Esophagus (tissue), 2 donors: ENCODE measurements around the gene IMPDH2. TPM values are rescaled to one million over a fixed set of nuclear protein-coding genes. Genes with fewer than 3 reads are reported as not detected.

ENCODE experiments used
- H3K27ac ChIP-seq, 2 donors: one replicate each; pipeline ENCODE4 v1.5.1; 2013; ENCODE audit warnings: low read depth in 2 of 2, mild to moderate bottlenecking in 2 of 2, inconsistent platforms in 1 of 2, low read length in 1 of 2, moderate library complexity in 1 of 2
- H3K27me3 ChIP-seq, 2 donors: one replicate each; pipeline ENCODE4 v1.6.1; 2013; ENCODE audit warnings: low read length in 2 of 2, control low read depth in 1 of 2, mild to moderate bottlenecking in 1 of 2; ENCODE audit not compliant: insufficient read depth in 2 of 2, control insufficient read depth in 1 of 2
- H3K36me3 ChIP-seq, 2 donors: one replicate each; pipeline ENCODE4 v1.6.1; 2013; ENCODE audit warnings: low read length in 1 of 2; ENCODE audit not compliant: control insufficient read depth in 2 of 2, insufficient read depth in 2 of 2
- H3K4me1 ChIP-seq, 2 donors: one replicate each; pipeline ENCODE4 v1.6.1; 2013; ENCODE audit warnings: low read length in 1 of 2; ENCODE audit not compliant: control insufficient read depth in 2 of 2, insufficient read depth in 2 of 2
- H3K4me3 ChIP-seq, 2 donors: one replicate each; pipeline ENCODE4 v1.5.1; 2013; ENCODE audit warnings: low read length in 2 of 2, mild to moderate bottlenecking in 2 of 2, low read depth in 1 of 2, moderate library complexity in 1 of 2
- H3K9me3 ChIP-seq, 2 donors: one replicate each; pipeline ENCODE4 v1.6.1; 2013; ENCODE audit warnings: mild to moderate bottlenecking in 2 of 2, low read depth in 1 of 2, low read length in 1 of 2, moderate library complexity in 1 of 2; ENCODE audit not compliant: control insufficient read depth in 2 of 2, insufficient read depth in 1 of 2
- WGBS, 2 donors: extraction: QIAGEN DNeasy Blood & Tissue Kit; methylation state at CpG; one replicate each; pipeline ENCODE4 v1.1.7; 2013; 5-methylcytosine and 5-hydroxymethylcytosine counted together
- polyA plus RNA-seq, 2 donors: library from polyadenylated mRNA; stranded (reverse); fragments of 200-250 nt; gene quantifications; one replicate each; pipeline ENCODE4 v1.2.3, GENCODE V29; 2013
- donor health status: healthy with polysubstance abuse.
- donor health status: Bipolar disorder and iron deficiency.

IMPDH2 gene
- polyA plus RNA-seq, 2 donors, result 121 to 176 TPM

DNA sequence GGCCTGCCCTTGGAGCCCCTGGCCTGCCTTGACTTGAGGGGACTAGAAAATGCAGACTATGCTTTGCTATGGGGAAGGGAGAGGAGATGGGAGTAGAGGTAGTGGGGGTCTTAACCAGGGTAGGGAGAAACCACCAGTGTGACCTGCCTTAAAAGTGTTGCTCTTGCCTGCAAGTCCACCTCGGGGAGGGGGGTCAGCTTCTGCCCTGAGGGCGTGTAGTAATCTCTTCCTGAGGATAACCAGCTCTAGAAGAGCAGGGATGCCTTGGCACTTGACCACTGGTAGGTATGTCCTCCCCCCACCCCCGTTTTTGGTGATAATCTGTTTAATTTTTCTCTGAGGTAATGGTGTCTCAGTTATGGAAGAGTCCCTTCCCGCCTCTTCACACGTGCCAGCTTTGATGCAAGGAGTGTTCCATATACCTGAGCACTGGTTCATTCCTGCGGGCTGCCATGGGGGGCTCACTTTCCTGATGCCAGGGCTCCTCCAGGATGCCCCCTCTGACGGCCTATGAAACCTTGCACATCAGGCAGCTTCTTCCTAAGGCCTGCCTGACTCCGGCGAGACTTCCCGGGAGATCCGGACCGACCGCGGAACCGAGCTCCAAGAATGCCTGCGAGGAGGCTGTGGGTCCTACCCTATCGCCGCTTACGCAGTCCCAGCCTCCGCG, 39.9 kb downstream of the IMPDH2 start:
- peaks cover 0 to 7% of the 10 kb centered on the region in 2 donors for H3K36me3 ChIP-seq
- H3K4me1 ChIP-seq, result peaks cover 3 to 12% of the 10 kb centered on the region in 2 donors
- H3K4me3 ChIP-seq, result peak overlapping the region; percentile 88 to 91
- peak overlapping the region; percentile 92 to 95 for H3K27ac ChIP-seq
- WGBS, 2 donors, result 4 to 6% methylated on average over 21 of the region's 21 CpGs
- no peaks in the 10 kb centered on the region for H3K9me3 ChIP-seq
- no peaks in the 10 kb centered on the region for H3K27me3 ChIP-seq

DNA sequence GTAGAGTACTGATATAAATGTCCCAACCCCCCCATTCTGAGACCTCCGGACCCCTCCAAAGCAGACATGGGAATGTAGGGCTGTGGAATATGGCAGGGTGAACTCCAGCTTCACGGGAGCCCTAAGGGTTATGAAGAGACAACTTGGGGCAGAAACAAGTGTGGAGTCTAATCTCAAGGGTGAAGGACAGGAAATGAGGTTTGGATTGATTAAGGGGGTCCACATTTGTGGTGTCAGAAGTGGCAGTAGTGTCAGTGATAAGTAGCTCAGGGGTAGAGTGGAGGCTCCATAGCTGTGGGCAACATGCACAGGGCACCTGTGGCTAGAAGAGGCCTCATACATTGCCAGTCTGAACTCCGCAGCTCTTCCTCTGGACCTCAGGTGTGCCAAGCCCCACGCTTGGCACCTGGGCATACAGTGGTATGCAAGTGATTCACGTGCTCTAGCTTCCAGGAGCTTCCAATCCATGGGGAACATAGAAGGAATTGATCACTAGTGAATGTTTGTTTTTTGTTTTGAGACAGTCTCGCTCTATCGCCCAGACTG, 43.3 kb downstream of the IMPDH2 start:
- Histone ChIP-seq H3K4me1 (peaks cover 3 to 5% of the 10 kb centered on the region in 2 donors), H3K9me3 (no peaks in the 10 kb centered on the region), H3K4me3 (no peak overlapping the region), H3K27ac (no peak overlapping the region), H3K36me3 (peaks cover 0 to 23% of the 10 kb centered on the region in 2 donors), H3K27me3 (no peaks in the 10 kb centered on the region)
- WGBS, 2 donors, result 88 to 89% methylated on average over 7 of the region's 7 CpGs

DNA sequence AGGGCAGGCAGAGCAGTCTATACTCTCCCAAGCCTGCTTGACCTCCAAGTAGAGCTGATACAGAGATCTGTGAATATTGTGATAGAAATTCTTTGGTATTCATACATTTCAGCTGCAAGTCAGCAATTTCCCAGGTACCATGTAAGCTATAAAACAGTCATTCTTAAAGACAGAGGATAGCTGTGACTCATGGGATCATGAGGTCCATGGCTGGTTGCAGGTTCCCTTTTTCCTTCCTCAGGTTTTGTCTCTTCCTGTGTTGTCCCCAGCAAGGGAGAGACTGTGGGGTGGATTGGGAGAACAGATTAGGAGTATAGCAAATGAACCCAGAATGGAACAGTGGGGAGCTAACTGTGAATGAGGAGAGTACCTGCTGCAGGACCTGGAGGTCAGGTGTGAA, 44.5 kb downstream of the IMPDH2 start:
- Histone ChIP-seq H3K9me3 (no peaks in the 10 kb centered on the region), H3K4me1 (peaks cover 3% of the 10 kb centered on the region in 2 donors), H3K27ac (no peak overlapping the region), H3K27me3 (no peaks in the 10 kb centered on the region), H3K36me3 (peaks cover 7 to 30% of the 10 kb centered on the region in 2 donors), H3K4me3 (no peak overlapping the region)

DNA sequence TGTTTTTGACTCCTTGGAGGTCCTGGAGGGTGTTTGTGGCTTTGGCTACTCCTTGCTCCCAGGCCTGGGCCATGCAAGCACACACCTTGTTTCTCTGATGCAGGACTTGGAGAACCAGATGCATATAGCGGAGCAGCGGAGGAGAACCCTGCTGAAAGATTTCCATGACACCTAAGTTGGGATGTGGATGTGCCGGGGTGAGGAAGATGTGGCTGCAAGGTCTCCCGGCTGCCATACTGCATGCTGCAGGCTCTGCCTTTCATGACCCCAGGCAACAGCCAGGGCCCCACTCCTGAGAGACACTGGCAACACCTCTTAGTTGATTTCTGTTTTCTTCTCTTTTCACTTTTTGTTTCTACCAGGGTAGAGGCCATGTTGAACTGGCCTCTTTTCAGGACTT, 46.1 kb downstream of the IMPDH2 start:
- Histone ChIP-seq H3K4me3 (no peak overlapping the region), H3K9me3 (no peaks in the 10 kb centered on the region), H3K27ac (no peak overlapping the region), H3K36me3 (peaks cover 11 to 38% of the 10 kb centered on the region in 2 donors), H3K4me1 (no peaks in the 10 kb centered on the region), H3K27me3 (no peaks in the 10 kb centered on the region)
- 92 to 93% methylated on average over 4 of the region's 4 CpGs for WGBS, 2 donors

DNA sequence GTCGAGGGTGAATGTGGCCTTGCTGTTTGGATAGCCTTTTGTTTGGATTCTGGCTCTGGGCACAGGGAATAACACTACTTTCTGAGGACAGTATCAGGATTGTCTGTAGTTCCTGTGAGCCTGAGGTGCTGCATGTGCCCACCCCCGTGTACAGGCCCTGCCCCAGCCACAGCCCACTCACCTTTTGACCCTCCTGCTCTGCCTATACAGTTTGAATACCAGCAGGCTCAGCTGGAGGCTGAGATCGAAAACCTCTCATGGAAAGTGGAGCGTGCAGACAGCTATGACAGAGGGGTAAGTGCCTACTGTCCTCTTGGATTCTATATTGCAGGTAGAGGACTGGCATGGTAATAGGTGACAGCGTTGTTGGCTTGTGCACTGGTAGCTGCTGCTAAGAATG, 46.5 kb downstream of the IMPDH2 start:
- no peaks in the 10 kb centered on the region for H3K27me3 ChIP-seq
- H3K4me3 ChIP-seq, result no peak overlapping the region
- 81 to 84% methylated on average over 5 of the region's 5 CpGs for WGBS, 2 donors
- H3K36me3 ChIP-seq, result peaks cover 11 to 38% of the 10 kb centered on the region in 2 donors
- no peaks in the 10 kb centered on the region for H3K9me3 ChIP-seq
- no peaks in the 10 kb centered on the region for H3K4me1 ChIP-seq
- H3K27ac ChIP-seq, result no peak overlapping the region

DNA sequence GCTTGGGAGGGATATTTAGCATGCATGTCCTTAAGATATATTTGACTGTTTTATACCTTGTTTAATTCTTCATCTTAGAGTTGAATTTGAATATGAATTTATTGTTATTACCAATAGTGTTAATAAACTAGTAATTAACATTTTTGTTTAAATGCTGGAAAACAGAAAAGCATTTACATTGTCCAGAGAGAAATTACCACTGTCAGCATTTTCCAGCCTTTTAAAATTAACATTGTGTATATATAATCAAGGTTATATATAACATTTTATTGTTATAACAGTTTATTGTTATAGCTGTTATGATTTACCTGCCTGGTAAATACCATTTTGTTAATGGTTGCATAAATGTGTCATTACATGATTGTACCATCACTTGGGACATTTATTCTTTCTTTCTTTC, 47.2 kb downstream of the IMPDH2 start:
- peaks cover 11 to 38% of the 10 kb centered on the region in 2 donors for H3K36me3 ChIP-seq
- no peaks in the 10 kb centered on the region for H3K9me3 ChIP-seq
- no peaks in the 10 kb centered on the region for H3K27me3 ChIP-seq
- H3K27ac ChIP-seq, result no peak overlapping the region
- H3K4me1 ChIP-seq, result no peaks in the 10 kb centered on the region
- H3K4me3 ChIP-seq, result no peak overlapping the region

DNA sequence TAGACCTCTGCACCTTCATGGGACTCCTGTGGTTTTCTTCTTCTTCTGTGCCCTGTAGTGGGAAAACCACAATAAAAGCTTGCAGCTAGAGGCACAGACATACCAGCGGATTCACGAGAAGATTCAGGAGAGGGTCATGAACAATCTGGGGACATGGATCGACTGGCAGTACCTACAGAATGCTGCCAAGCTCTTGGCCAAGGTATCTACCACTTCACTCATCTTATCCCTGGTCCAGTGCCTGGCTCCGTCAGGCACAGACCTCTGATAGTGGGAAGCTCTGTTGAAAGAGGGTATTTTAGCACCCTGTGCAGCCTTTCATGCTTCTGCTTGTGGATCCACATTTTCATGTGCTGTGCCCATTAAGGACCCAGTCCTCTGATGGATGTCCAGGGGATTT, 48.9 kb downstream of the IMPDH2 start:
- H3K4me3 ChIP-seq, result no peak overlapping the region
- peaks cover 11 to 45% of the 10 kb centered on the region in 2 donors for H3K36me3 ChIP-seq
- H3K4me1 ChIP-seq, result no peaks in the 10 kb centered on the region
- 94% methylated on average over 4 of the region's 4 CpGs for WGBS, 2 donors
- no peak overlapping the region for H3K27ac ChIP-seq
- no peaks in the 10 kb centered on the region for H3K27me3 ChIP-seq
- no peaks in the 10 kb centered on the region for H3K9me3 ChIP-seq

DNA sequence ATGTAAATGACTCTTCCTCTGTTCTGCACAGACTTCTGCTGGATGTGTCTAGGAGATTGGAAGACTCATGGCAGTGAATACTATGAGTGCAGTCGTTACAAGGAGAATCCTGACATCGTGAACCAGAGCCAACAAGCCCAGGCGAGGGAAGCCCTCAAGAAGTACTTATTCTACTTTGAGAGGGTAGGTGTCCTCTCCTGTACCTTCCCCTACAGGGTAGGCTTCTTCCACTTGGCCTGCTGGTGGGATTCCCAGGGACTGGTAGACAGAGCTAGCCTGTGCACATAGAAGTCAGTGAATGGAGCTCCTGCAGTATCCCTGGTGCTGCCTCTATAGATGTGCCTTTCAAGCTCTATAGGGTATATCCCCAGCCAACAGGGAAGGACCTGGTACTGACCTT, 49.7 kb downstream of the IMPDH2 start:
- Histone ChIP-seq H3K27me3 (no peaks in the 10 kb centered on the region), H3K36me3 (peaks cover 13 to 44% of the 10 kb centered on the region in 2 donors), H3K9me3 (no peaks in the 10 kb centered on the region), H3K27ac (no peak overlapping the region), H3K4me1 (no peaks in the 10 kb centered on the region), H3K4me3 (no peak overlapping the region)
- WGBS, 2 donors, result 88 to 95% methylated on average over 3 of the region's 3 CpGs
